A673 (cell line): Measurements from ENCODE around the gene KIF26B. TPM values are rescaled to one million over a fixed set of nuclear protein-coding genes. Genes with fewer than 3 reads are reported as not detected.

Experiments used
- BruUV-seq: library from RNA; stranded (reverse); fragments of 400-500 nt; replicated peaks from 2 replicates; lab custom pipeline; 2021; lab: Mats Ljungman, UMichigan
- CTCF ChIA-PET: fragments of 300-600 bp; sonication (Branson Sonifier 250); formaldehyde crosslinking; loops from one replicate; lab custom pipeline; 2022; ENCODE audit warnings: antibody characterized with exemption; lab: Charles Lee
- POLR2A ChIA-PET: fragments of 300-600 bp; sonication (Branson Sonifier 250); formaldehyde crosslinking; loops from one replicate; lab custom pipeline; 2022; ENCODE audit warnings: antibody characterized with exemption; ENCODE audit not compliant: low non-redundant PET; lab: Charles Lee
- DNase-seq: peaks from one replicate; pipeline ENCODE4 v3.0.0-alpha.2; 2015; ENCODE audit warnings: low spot score
- H3K27ac ChIP-seq: fragments of 200-600 bp; sonication (generic); 2 replicates; pipeline ENCODE4 v1.5.1; 2016; ENCODE audit warnings: mixed run types, low read depth, mild to moderate bottlenecking, mixed read lengths, antibody characterized with exemption, low read length; ENCODE audit not compliant: poor library complexity, severe bottlenecking
- H3K27me3 ChIP-seq: fragments of 200-600 bp; sonication (generic); replicated peaks from 2 replicates; pipeline ENCODE4 v1.6.1; 2017; ENCODE audit warnings: mixed run types, low read depth, mild to moderate bottlenecking, mixed read lengths, antibody characterized with exemption, low read length; ENCODE audit not compliant: insufficient read depth, poor library complexity
- H3K36me3 ChIP-seq: fragments of 200-600 bp; sonication (generic); 2 replicates; pipeline ENCODE4 v1.6.1; 2016; ENCODE audit warnings: mixed run types, mild to moderate bottlenecking, mixed read lengths, antibody characterized with exemption, low read length; ENCODE audit not compliant: insufficient read depth, poor library complexity, severe bottlenecking
- H3K4me1 ChIP-seq: fragments of 200-600 bp; sonication (generic); 2 replicates; pipeline ENCODE4 v1.6.1; 2017; ENCODE audit warnings: mixed run types, mild to moderate bottlenecking, mixed read lengths, antibody characterized with exemption, low read length; ENCODE audit not compliant: insufficient read depth, poor library complexity, severe bottlenecking
- H3K4me3 ChIP-seq: fragments of 200-600 bp; sonication (generic); 2 replicates; pipeline ENCODE4 v1.5.1; 2016; ENCODE audit warnings: low read depth, mixed run types, mild to moderate bottlenecking, mixed read lengths, low read length; ENCODE audit not compliant: poor library complexity, severe bottlenecking
- H3K9me3 ChIP-seq: fragments of 200-600 bp; sonication (generic); 2 replicates; pipeline ENCODE4 v1.6.1; 2016; ENCODE audit warnings: mixed run types, low read depth, mild to moderate bottlenecking, mixed read lengths, antibody characterized with exemption, low read length; ENCODE audit not compliant: poor library complexity, severe bottlenecking
- CTCF ChIP-seq: fragments of 300-800, 200-600 bp; sonication (generic); conservative IDR thresholded peaks from 2 replicates; pipeline ENCODE4 v1.5.1; 2017; ENCODE audit warnings: low read depth, mild to moderate bottlenecking, antibody characterized with exemption, low read length, moderate library complexity, mixed read lengths
- EZH2 ChIP-seq: fragments of 200-600 bp; sonication (generic); IDR thresholded peaks from 2 replicates; pipeline ENCODE4 v1.6.1; 2017; ENCODE audit warnings: borderline replicate concordance, low read depth, mild to moderate bottlenecking, mixed read lengths, antibody characterized with exemption, low read length; ENCODE audit not compliant: poor library complexity, severe bottlenecking
- intact Hi-C: fragments of 100-400 bp; cut with micrococcal nuclease; formaldehyde crosslinking; loops from one replicate; pipeline ENCODE4 v1.10.0; 2022; ENCODE audit not compliant: unreplicated experiment
- total RNA-seq: library from RNA; stranded (reverse); gene quantifications from 2 replicates; pipeline ENCODE4 v1.2.3, GENCODE V29; 2021

The KIF26B gene
- total RNA-seq, 1 experiment from 2014 or later = not detected

- Histone ChIP-seq H3K27ac (no peak overlapping the region), H3K4me3 (no peak overlapping the region), H3K27me3 (peaks cover 19% of the 10 kb centered on the region), H3K4me1 (no peaks in the 10 kb centered on the region), H3K36me3 (no peaks in the 10 kb centered on the region), H3K9me3 (no peaks in the 10 kb centered on the region)
- intact Hi-C loops = no loop called here
- ChIA-PET CTCF (no interaction called here), POLR2A (no interaction called here)
- DNase-seq = no peak
- TF ChIP-seq EZH2 (no peak), CTCF (no peak)
- no TSS peak for BruUV-seq
Measured at GRCh38 chr1:245576323-245576722, 421.5 kb downstream of the KIF26B start.

DNA sequence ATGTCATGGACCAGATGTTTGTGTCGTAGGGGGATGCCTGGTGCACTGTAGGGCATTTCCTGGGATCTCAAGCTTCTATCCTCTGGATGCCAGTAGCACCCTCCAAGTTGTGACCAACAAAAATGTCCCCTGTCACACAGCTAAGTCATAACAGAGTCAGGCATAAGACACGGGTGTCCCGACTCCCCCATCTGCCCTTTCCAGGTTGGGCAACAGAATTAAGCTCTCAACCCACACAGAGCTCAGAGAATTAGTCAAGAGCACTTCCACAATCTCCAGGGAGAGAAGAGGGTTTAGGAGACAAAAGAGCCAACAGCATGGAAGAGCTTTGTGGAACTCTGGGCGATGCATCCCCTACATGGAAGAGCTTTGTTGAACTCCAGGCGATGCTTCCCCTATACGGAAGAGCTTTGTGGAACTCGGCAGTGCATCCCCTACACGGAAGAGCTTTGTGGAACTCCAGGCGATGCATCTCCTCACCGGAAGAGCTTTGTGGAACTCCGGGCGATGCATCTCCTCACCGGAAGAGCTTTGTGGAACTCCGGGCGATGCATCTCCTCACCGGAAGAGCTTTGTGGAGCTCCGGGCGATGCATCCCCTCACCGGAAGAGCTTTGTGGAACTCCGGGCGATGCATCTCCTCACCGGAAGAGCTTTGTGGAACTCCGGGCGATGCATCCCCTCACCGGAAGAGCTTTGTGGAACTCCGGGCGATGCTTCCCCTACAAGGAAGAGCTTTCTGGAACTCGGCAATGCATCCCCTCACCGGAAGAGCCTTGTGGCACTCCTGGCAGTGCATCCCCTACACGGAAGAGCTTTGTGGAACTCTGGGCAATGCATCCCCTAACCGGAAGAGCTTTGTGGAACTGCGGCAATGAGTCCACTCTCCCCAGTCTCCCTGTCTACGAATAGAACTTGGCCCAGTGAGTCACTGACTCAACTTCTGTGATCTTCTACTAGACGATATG lies 422.7 kb downstream of the KIF26B start:
- ChIA-PET POLR2A (no interaction called here), CTCF (no interaction called here)
- intact Hi-C loops = no loop called here
- no peaks in the 10 kb centered on the region for H3K4me1 ChIP-seq
- no TSS peak for BruUV-seq
- H3K36me3 ChIP-seq = no peaks in the 10 kb centered on the region
- no peak for DNase-seq
- no peak overlapping the region for H3K4me3 ChIP-seq
- TF ChIP-seq EZH2 = no peak
- TF ChIP-seq CTCF = no peak
- H3K9me3 ChIP-seq = no peaks in the 10 kb centered on the region
- peaks cover 28% of the 10 kb centered on the region for H3K27me3 ChIP-seq
- no peak overlapping the region for H3K27ac ChIP-seq

- ChIA-PET POLR2A (no interaction called here), CTCF (no interaction called here)
- Histone ChIP-seq H3K4me1 (no peaks in the 10 kb centered on the region), H3K27ac (no peak overlapping the region), H3K27me3 (peaks cover 31% of the 10 kb centered on the region), H3K4me3 (no peak overlapping the region), H3K36me3 (no peaks in the 10 kb centered on the region), H3K9me3 (no peaks in the 10 kb centered on the region)
- TF ChIP-seq EZH2 = no peak
- no peak for TF ChIP-seq CTCF
- DNase-seq = no peak
- intact Hi-C loops = no loop called here
- BruUV-seq = no TSS peak
Measured at GRCh38 chr1:245578308-245578707, 423.5 kb downstream of the KIF26B start.
